CD4-positive, alpha-beta T cell (primary cell): ENCODE results near the gene LMF1. TPM values are rescaled to one million over a fixed set of nuclear protein-coding genes. Genes with fewer than 3 reads are reported as not detected.
A peak's percentile ranks its signal among the peaks of the same experiment; 100 is the strongest.

Source experiments
- ATAC-seq: fragments of 200-7000 bp; cut with Tn5 transposase; one replicate; pipeline ENCODE4 v1.10.0; 2022; ENCODE audit warnings: mild to moderate bottlenecking; ENCODE audit not compliant: poor library complexity
- CTCF ChIA-PET: fragments of 350-600 bp; sonication (Branson Sonifier 250); formaldehyde crosslinking; loops from one replicate; lab custom pipeline; 2021; ENCODE audit warnings: antibody characterized with exemption, inconsistent platforms; lab: Charles Lee
- POLR2A ChIA-PET: fragments of 350-600 bp; sonication (Branson Sonifier 250); formaldehyde crosslinking; loops from one replicate; lab custom pipeline; 2021; ENCODE audit warnings: antibody characterized with exemption, inconsistent platforms; lab: Charles Lee
- DNase-seq, 14 experiments: peaks; one replicate each; pipeline ENCODE4 v3.0.0-alpha.2; 2013 to 2020; ENCODE audit warnings: mixed read lengths in 2 of 14
- H3K27ac ChIP-seq, 2 donors: one replicate each; pipeline versions ENCODE4 v1.5.1 to v1.7.0; 2013; ENCODE audit warnings: low read length in 2 of 2, low read depth in 1 of 2, mild to moderate bottlenecking in 1 of 2
- H3K27me3 ChIP-seq, 2 experiments: 1 replicate in 1 of 2; 2 replicates in 1 of 2; pipeline versions ENCODE4 v1.6.1 to v1.7.0; 2013; ENCODE audit warnings: low read length in 2 of 2, control low read depth in 1 of 2, mild to moderate bottlenecking in 1 of 2, moderate library complexity in 1 of 2; ENCODE audit not compliant: insufficient read depth in 2 of 2, control insufficient read depth in 1 of 2
- H3K36me3 ChIP-seq: one replicate; pipeline ENCODE4 v1.6.1; 2013; ENCODE audit warnings: low read length, control low read depth; ENCODE audit not compliant: insufficient read depth
- H3K4me1 ChIP-seq: one replicate; pipeline ENCODE4 v1.6.1; 2013; ENCODE audit warnings: low read length, control low read depth; ENCODE audit not compliant: insufficient read depth
- H3K4me3 ChIP-seq: one replicate; pipeline ENCODE4 v1.5.1; 2013; ENCODE audit warnings: mild to moderate bottlenecking, low read length, moderate library complexity
- H3K9me3 ChIP-seq, 2 experiments: 1 replicate in 1 of 2; 2 replicates in 1 of 2; pipeline versions ENCODE4 v1.6.1 to v1.7.0; 2013; ENCODE audit warnings: low read length in 2 of 2, mild to moderate bottlenecking in 2 of 2, control low read depth in 1 of 2, moderate library complexity in 1 of 2; ENCODE audit not compliant: control insufficient read depth in 1 of 2, insufficient read depth in 1 of 2
- H3K27ac Mint-ChIP-seq: one replicate; pipeline ENCODE4 v1.8.0; 2020; ENCODE audit warnings: mixed read lengths
- H3K27me3 Mint-ChIP-seq: one replicate; pipeline ENCODE4 v1.8.0; 2021; ENCODE audit warnings: mixed read lengths
- H3K36me3 Mint-ChIP-seq: one replicate; pipeline ENCODE4 v1.8.0; 2021; ENCODE audit warnings: low read depth, mixed read lengths
- H3K4me1 Mint-ChIP-seq: one replicate; pipeline ENCODE4 v1.8.0; 2021; ENCODE audit warnings: low read depth, mixed read lengths
- H3K4me3 Mint-ChIP-seq: one replicate; pipeline ENCODE4 v1.8.0; 2020; ENCODE audit warnings: mild to moderate bottlenecking, mixed read lengths
- H3K9me3 Mint-ChIP-seq: one replicate; pipeline ENCODE4 v1.8.0; 2020; ENCODE audit warnings: mixed read lengths
- intact Hi-C, 2 experiments: fragments of 100-400 bp; cut with DNase I in 1 of 2; cut with micrococcal nuclease in 1 of 2; formaldehyde crosslinking; loops; one replicate each; pipeline versions ENCODE4 v1.15.1 to v1.9.0; 2023 to 2025; cut with DNase I, micrococcal nuclease
- total RNA-seq, 174 experiments: library from RNA in 2 of 174; stranded (reverse) in 2 of 174; gene quantifications; one replicate each; pipeline ENCODE4 v1.2.3 and lab custom pipeline; 2021 to 2026
- TF ChIP-seq, protein P1 (sequence below): fragments of 200-600 bp; IDR thresholded peaks from one replicate; pipeline ENCODE4 v1.8.0; 2022; ENCODE audit warnings: antibody characterized with exemption, mild to moderate bottlenecking

LMF1 gene
- total RNA-seq, 2 experiments from 2014 or later, result 26.8 to 27.6 TPM

DNA sequence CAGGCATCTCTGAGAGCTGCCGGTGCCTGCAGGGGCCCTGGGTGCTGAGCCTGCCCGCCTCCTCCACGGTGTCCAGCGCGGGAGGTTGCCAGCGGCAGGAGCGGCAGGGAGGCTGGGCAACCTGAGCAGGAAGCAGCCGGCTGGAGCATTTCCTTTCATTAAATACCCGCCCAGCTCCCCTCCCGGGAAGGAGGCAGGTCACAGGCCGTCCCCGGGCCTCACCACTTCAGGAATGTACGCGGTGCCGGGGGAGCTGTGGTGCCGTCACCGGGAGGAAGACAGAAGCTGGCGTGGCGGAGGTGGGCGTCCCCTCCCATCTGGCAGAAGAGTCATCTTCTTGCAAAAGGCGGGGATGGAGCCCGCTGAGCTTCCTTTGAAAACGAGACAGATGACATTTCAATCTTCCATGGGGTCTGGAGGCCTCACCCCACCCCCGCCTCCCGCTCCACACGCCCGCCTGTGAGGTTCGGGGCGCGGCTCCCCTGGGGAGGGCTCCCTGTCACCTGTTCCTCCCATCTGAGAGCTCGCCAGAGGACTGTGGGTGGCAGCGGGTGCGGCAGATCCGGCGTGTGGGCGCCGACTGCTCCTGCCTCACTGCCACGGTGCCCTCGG, 26.8 kb upstream of the LMF1 start:
- DNase-seq, result peak; percentile 27 to 84 (median 63)
- Mint-ChIP-seq H3K36me3 (no peaks in the 10 kb centered on the region), H3K27me3 (no peaks in the 10 kb centered on the region), H3K4me3 (peak overlapping the region; percentile 88), H3K4me1 (peaks cover 44% of the 10 kb centered on the region), H3K27ac (peak overlapping the region; percentile 88), H3K9me3 (no peaks in the 10 kb centered on the region)
- CTCF ChIA-PET, result interaction anchor here (1.0 to 1.4 kb wide), 2 partner anchors 33 to 60 kb away, joined by 5 read pairs; no protein-coding TSS in a partner anchor
- Histone ChIP-seq H3K9me3 (peaks cover 0 to 6% of the 10 kb centered on the region in 2 experiments), H3K27me3 (no peaks in the 10 kb centered on the region), H3K4me3 (peak overlapping the region; percentile 67), H3K4me1 (peaks cover 75% of the 10 kb centered on the region), H3K27ac (peak overlapping the region; percentile 57 to 80), H3K36me3 (no peaks in the 10 kb centered on the region)
- POLR2A ChIA-PET, result interaction anchor here (0.8 to 5.5 kb wide), 8 partner anchors 11 to 191 kb away, joined by 3 to 78 read pairs (median 6); partner anchors contain the start of genes LMF1 and SOX8
- ATAC-seq, result peak; percentile 78
- intact Hi-C loops, result no loop called here
- TF ChIP-seq, protein P1, sequence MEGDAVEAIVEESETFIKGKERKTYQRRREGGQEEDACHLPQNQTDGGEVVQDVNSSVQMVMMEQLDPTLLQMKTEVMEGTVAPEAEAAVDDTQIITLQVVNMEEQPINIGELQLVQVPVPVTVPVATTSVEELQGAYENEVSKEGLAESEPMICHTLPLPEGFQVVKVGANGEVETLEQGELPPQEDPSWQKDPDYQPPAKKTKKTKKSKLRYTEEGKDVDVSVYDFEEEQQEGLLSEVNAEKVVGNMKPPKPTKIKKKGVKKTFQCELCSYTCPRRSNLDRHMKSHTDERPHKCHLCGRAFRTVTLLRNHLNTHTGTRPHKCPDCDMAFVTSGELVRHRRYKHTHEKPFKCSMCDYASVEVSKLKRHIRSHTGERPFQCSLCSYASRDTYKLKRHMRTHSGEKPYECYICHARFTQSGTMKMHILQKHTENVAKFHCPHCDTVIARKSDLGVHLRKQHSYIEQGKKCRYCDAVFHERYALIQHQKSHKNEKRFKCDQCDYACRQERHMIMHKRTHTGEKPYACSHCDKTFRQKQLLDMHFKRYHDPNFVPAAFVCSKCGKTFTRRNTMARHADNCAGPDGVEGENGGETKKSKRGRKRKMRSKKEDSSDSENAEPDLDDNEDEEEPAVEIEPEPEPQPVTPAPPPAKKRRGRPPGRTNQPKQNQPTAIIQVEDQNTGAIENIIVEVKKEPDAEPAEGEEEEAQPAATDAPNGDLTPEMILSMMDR, result no peak

DNA sequence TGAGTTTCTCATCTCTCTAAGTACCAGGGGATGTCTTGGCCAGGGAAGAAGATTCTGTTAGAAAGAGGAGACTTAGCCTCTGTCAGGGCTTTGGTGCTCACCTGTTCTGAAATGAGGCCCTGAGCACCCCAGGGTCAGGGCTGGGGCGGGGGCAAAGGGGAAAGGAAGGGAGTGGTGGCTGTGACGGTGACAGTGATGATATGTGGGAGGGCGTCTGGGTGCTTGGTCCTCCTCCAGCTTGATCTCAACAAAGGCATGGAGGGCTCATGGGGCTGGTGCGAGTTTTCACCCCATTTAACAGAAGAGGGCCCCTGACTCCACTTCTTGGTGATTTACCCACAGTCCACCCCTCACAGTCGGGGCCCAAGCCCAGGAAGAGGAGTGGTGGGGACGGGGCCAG, 25.9 kb upstream of the LMF1 start:
- Histone ChIP-seq H3K27ac (peak overlapping the region; percentile 57 to 80), H3K27me3 (no peaks in the 10 kb centered on the region), H3K4me1 (peaks cover 67% of the 10 kb centered on the region), H3K36me3 (no peaks in the 10 kb centered on the region), H3K9me3 (peaks cover 0 to 5% of the 10 kb centered on the region in 2 experiments), H3K4me3 (peak overlapping the region; percentile 67)
- CTCF ChIA-PET, result no interaction called here
- POLR2A ChIA-PET, result interaction anchor here (1.8 to 5.5 kb wide), 3 partner anchors 15 to 33 kb away, joined by 6 to 78 read pairs (median 18); partner anchors contain the start of genes LMF1 and SOX8
- H3K27ac Mint-ChIP-seq, result peak overlapping the region; percentile 88
- no peaks in the 10 kb centered on the region for H3K36me3 Mint-ChIP-seq
- peak; percentile 68 for ATAC-seq
- H3K4me1 Mint-ChIP-seq, result peaks cover 42% of the 10 kb centered on the region
- H3K9me3 Mint-ChIP-seq, result no peaks in the 10 kb centered on the region
- intact Hi-C loops, result loop anchor here in 1 of 2 experiments (1.0 kb wide), 1 partner anchor 59 kb away; no protein-coding TSS in a partner anchor
- no peaks in the 10 kb centered on the region for H3K27me3 Mint-ChIP-seq
- TF ChIP-seq, protein P1, result no peak
- DNase-seq, result peak in 10 of 14 experiments; percentile 18 to 78 (median 51)
- H3K4me3 Mint-ChIP-seq, result peak overlapping the region; percentile 88

DNA sequence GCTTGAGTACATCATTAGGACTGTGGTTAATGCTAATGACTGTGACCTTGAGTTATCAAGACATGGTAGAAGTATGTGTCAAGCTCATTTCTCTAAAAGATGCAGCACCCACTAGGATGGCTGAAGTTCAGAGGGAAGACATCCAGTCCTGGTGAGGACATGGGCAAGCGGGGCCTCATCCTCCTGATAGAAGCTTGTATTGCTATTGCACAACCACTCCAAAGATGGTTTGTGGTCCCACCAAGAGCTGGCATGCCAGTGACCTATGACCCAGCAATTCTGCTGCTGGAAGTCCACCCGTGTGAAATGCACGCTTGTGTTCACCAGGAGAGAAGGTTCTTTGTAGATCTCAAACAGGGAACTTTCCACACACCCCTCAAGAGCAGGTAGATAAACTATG, 25.0 kb upstream of the LMF1 start:
- H3K27me3 ChIP-seq, result no peaks in the 10 kb centered on the region
- ChIA-PET POLR2A (interaction anchor here (1.4 to 5.5 kb wide), 3 partner anchors 8 to 31 kb away, joined by 3 to 78 read pairs (median 4); partner anchors contain the start of gene SOX8), CTCF (interaction anchor here (1.0 kb wide), 1 partner anchor 31 kb away, joined by 3 read pairs; no protein-coding TSS in a partner anchor)
- Mint-ChIP-seq H3K27me3 (no peaks in the 10 kb centered on the region), H3K4me3 (peak overlapping the region; percentile 88), H3K36me3 (no peaks in the 10 kb centered on the region), H3K27ac (peak overlapping the region; percentile 88), H3K4me1 (peaks cover 38% of the 10 kb centered on the region), H3K9me3 (no peaks in the 10 kb centered on the region)
- H3K4me3 ChIP-seq, result no peak overlapping the region
- H3K4me1 ChIP-seq, result peaks cover 58% of the 10 kb centered on the region
- no peaks in the 10 kb centered on the region for H3K36me3 ChIP-seq
- no peak for ATAC-seq
- intact Hi-C loops, result loop anchor here in 1 of 2 experiments (1.0 kb wide), 1 partner anchor 60 kb away; no protein-coding TSS in a partner anchor
- TF ChIP-seq, protein P1, result no peak
- no peak overlapping the region for H3K27ac ChIP-seq
- H3K9me3 ChIP-seq, result no peaks in the 10 kb centered on the region
- no peak for DNase-seq
